Calu3 (cell line): Measurements from ENCODE around the gene THEM5. TPM values are rescaled to one million over a fixed set of nuclear protein-coding genes. Genes with fewer than 3 reads are reported as not detected.

ENCODE experiments used
- BruUV-seq: library from RNA; stranded (reverse); fragments of 400-500 nt; replicated peaks from 2 replicates; lab custom pipeline; 2021; lab: Mats Ljungman, UMichigan
- CTCF ChIA-PET: fragments of 300-600 bp; sonication (Branson Sonifier 250); formaldehyde crosslinking; loops from one replicate; lab custom pipeline; 2022; ENCODE audit warnings: antibody characterized with exemption; lab: Charles Lee
- DNase-seq: peaks from one replicate; pipeline ENCODE4 v3.0.0; 2022
- H3K27ac Mint-ChIP-seq: one replicate; pipeline ENCODE4 v1.8.0; 2022; ENCODE audit warnings: mixed read lengths; ENCODE audit not compliant: unreplicated experiment
- H3K27me3 Mint-ChIP-seq: one replicate; pipeline ENCODE4 v1.8.0; 2022; ENCODE audit warnings: mixed read lengths; ENCODE audit not compliant: unreplicated experiment
- H3K36me3 Mint-ChIP-seq: one replicate; pipeline ENCODE4 v1.8.0; 2022; ENCODE audit warnings: mild to moderate bottlenecking, moderate library complexity, mixed read lengths; ENCODE audit not compliant: insufficient read depth, unreplicated experiment
- H3K4me1 Mint-ChIP-seq: one replicate; pipeline ENCODE4 v1.8.0; 2022; ENCODE audit warnings: mild to moderate bottlenecking, low read depth, mixed read lengths; ENCODE audit not compliant: unreplicated experiment
- H3K4me3 Mint-ChIP-seq: one replicate; pipeline ENCODE4 v1.8.0; 2022; ENCODE audit warnings: mild to moderate bottlenecking, low read depth, moderate library complexity, mixed read lengths; ENCODE audit not compliant: unreplicated experiment
- H3K9me3 Mint-ChIP-seq: one replicate; pipeline ENCODE4 v1.8.0; 2022; ENCODE audit warnings: low read depth, mixed read lengths; ENCODE audit not compliant: unreplicated experiment
- intact Hi-C: fragments of 100-400 bp; cut with micrococcal nuclease; formaldehyde crosslinking; loops from one replicate; pipeline ENCODE4 v1.10.0; 2022; ENCODE audit not compliant: unreplicated experiment
- total RNA-seq: library from RNA; stranded (reverse); gene quantifications from 2 replicates; pipeline ENCODE4 v1.2.3, GENCODE V29; 2022
- TF ChIP-seq, protein P1 (sequence below): fragments of 200-600 bp; IDR thresholded peaks from one replicate; pipeline ENCODE4 v1.8.0; 2022; ENCODE audit warnings: antibody characterized with exemption; ENCODE audit not compliant: unreplicated experiment

Gene THEM5
- total RNA-seq, 1 experiment from 2014 or later, result not detected

DNA sequence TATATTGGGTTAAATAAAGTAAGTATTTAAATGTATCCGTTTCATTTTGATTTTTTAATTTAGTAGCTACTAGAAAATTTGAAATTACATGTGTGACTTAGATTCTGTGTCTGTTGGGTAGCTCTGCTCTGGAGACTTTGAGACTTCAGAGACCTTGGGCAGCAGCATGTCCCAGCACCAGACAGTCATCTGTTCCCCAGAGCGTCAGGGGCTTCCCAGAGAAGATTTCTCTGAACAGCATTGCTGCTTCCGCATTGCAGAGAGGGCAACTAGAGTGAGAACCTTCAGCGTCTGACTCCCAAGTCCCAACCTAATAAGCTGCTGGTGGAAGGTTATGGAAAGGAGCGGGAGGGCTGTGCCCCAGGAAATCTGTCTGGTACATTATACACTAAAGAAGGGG lies 54.9 kb downstream of the THEM5 start:
- intact Hi-C loops, result no loop called here
- CTCF ChIA-PET, result no interaction called here
- TF ChIP-seq, protein P1, sequence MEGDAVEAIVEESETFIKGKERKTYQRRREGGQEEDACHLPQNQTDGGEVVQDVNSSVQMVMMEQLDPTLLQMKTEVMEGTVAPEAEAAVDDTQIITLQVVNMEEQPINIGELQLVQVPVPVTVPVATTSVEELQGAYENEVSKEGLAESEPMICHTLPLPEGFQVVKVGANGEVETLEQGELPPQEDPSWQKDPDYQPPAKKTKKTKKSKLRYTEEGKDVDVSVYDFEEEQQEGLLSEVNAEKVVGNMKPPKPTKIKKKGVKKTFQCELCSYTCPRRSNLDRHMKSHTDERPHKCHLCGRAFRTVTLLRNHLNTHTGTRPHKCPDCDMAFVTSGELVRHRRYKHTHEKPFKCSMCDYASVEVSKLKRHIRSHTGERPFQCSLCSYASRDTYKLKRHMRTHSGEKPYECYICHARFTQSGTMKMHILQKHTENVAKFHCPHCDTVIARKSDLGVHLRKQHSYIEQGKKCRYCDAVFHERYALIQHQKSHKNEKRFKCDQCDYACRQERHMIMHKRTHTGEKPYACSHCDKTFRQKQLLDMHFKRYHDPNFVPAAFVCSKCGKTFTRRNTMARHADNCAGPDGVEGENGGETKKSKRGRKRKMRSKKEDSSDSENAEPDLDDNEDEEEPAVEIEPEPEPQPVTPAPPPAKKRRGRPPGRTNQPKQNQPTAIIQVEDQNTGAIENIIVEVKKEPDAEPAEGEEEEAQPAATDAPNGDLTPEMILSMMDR, result no peak
- Mint-ChIP-seq H3K36me3 (no peaks in the 10 kb centered on the region), H3K4me1 (no peaks in the 10 kb centered on the region), H3K4me3 (no peak overlapping the region), H3K9me3 (no peaks in the 10 kb centered on the region), H3K27ac (no peak overlapping the region), H3K27me3 (peaks cover 34% of the 10 kb centered on the region)
- BruUV-seq, result no TSS peak
- no peak for DNase-seq

Other genes with a start within 250 kb of the THEM5 start
- 52.4 and 57.1 TPM in 2 replicates for gene SNX27, start 241.7 kb downstream of the THEM5 start, total RNA-seq
- not detected in 2 replicates for gene CELF3, start 136.9 kb downstream of the THEM5 start, total RNA-seq
- gene RIIAD1, start 132.2 kb downstream of the THEM5 start, total RNA-seq, result not detected in 2 replicates
- gene MRPL9, start 90.2 kb downstream of the THEM5 start, total RNA-seq, result 106 and 118 TPM in 2 replicates
- 20.2 and 25.7 TPM in 2 replicates for gene TDRKH, start 63.2 kb downstream of the THEM5 start, total RNA-seq
- not detected in 2 replicates for gene LINGO4, start 48.3 kb downstream of the THEM5 start, total RNA-seq
- 0.19 and 1.2 TPM in 2 replicates for gene RORC, start 21.9 kb downstream of the THEM5 start, total RNA-seq
- gene C2CD4D, start 13.9 kb downstream of the THEM5 start, total RNA-seq, result 1.7 and 2.5 TPM in 2 replicates
- 17.2 and 18.6 TPM in 2 replicates for gene THEM4, start 55.8 kb upstream of the THEM5 start, total RNA-seq
- 882 and 921 TPM in 2 replicates for gene S100A10, start 140.1 kb upstream of the THEM5 start, total RNA-seq
- gene S100A11, start 183.3 kb upstream of the THEM5 start, total RNA-seq, result 1,217 and 1,326 TPM in 2 replicates
- not detected in 2 replicates for gene TCHHL1, start 235.4 kb upstream of the THEM5 start, total RNA-seq